ENCODE results near the gene PRR23E.

The PRR23E gene

GRCh38 chr3:127185962-127186674, 6.8 kb upstream of the PRR23E start:
- no peak for DNase-seq
- CTCF ChIA-PET: no interaction called here
- Mint-ChIP-seq H3K4me1 (no peaks in the 10 kb centered on the region), H3K27ac (no peak overlapping the region), H3K27me3 (no peaks in the 10 kb centered on the region), H3K9me3 (no peaks in the 10 kb centered on the region), H3K36me3 (no peaks in the 10 kb centered on the region), H3K4me3 (no peak overlapping the region)

GRCh38 chr3:127187316-127187715, 5.6 kb upstream of the PRR23E start:
- DNase-seq: no peak
- CTCF ChIA-PET: no interaction called here
- Mint-ChIP-seq H3K27ac (no peak overlapping the region), H3K4me3 (no peak overlapping the region), H3K4me1 (no peaks in the 10 kb centered on the region), H3K27me3 (no peaks in the 10 kb centered on the region), H3K9me3 (peaks cover 4% of the 10 kb centered on the region), H3K36me3 (no peaks in the 10 kb centered on the region)

GRCh38 chr3:127193341-127193740, 410 bp downstream of the PRR23E start:
- CTCF ChIA-PET: no interaction called here
- no peak for DNase-seq
- H3K4me1 Mint-ChIP-seq: no peaks in the 10 kb centered on the region
- H3K4me3 Mint-ChIP-seq: no peak overlapping the region
- peaks cover 8% of the 10 kb centered on the region for H3K27me3 Mint-ChIP-seq
- no peaks in the 10 kb centered on the region for H3K36me3 Mint-ChIP-seq
- H3K27ac Mint-ChIP-seq: no peak overlapping the region
- peaks cover 8% of the 10 kb centered on the region for H3K9me3 Mint-ChIP-seq

GRCh38 chr3:127193775-127194174, 844 bp downstream of the PRR23E start:
- Mint-ChIP-seq H3K27ac (no peak overlapping the region), H3K4me3 (no peak overlapping the region), H3K27me3 (peaks cover 8% of the 10 kb centered on the region), H3K36me3 (no peaks in the 10 kb centered on the region), H3K9me3 (peaks cover 8% of the 10 kb centered on the region), H3K4me1 (no peaks in the 10 kb centered on the region)
- CTCF ChIA-PET: no interaction called here
- DNase-seq: no peak

- DNase-seq: no peak
- Mint-ChIP-seq H3K27me3 (peaks cover 8% of the 10 kb centered on the region), H3K27ac (no peak overlapping the region), H3K9me3 (peaks cover 8% of the 10 kb centered on the region), H3K36me3 (no peaks in the 10 kb centered on the region), H3K4me3 (no peak overlapping the region), H3K4me1 (no peaks in the 10 kb centered on the region)
- CTCF ChIA-PET: no interaction called here
These were observed 1.8 kb downstream of the PRR23E start for GRCh38 chr3:127194601-127195187.

GRCh38 chr3:127195417-127195816, 2.5 kb downstream of the PRR23E start:
- no peaks in the 10 kb centered on the region for H3K4me1 Mint-ChIP-seq
- H3K9me3 Mint-ChIP-seq: peaks cover 8% of the 10 kb centered on the region
- CTCF ChIA-PET: no interaction called here
- H3K4me3 Mint-ChIP-seq: no peak overlapping the region
- H3K27me3 Mint-ChIP-seq: peaks cover 8% of the 10 kb centered on the region
- no peak overlapping the region for H3K27ac Mint-ChIP-seq
- no peak for DNase-seq
- no peaks in the 10 kb centered on the region for H3K36me3 Mint-ChIP-seq

GRCh38 chr3:127196002-127196401, 3.1 kb downstream of the PRR23E start:
- Mint-ChIP-seq H3K27ac (no peak overlapping the region), H3K36me3 (no peaks in the 10 kb centered on the region), H3K27me3 (peaks cover 8% of the 10 kb centered on the region), H3K4me1 (no peaks in the 10 kb centered on the region), H3K4me3 (no peak overlapping the region), H3K9me3 (peaks cover 8% of the 10 kb centered on the region)
- DNase-seq: no peak
- CTCF ChIA-PET: no interaction called here

GRCh38 chr3:127196466-127197299, 3.8 kb downstream of the PRR23E start:
- Mint-ChIP-seq H3K4me3 (no peak overlapping the region), H3K4me1 (no peaks in the 10 kb centered on the region), H3K36me3 (no peaks in the 10 kb centered on the region), H3K27ac (no peak overlapping the region), H3K27me3 (peaks cover 8% of the 10 kb centered on the region), H3K9me3 (peaks cover 7% of the 10 kb centered on the region)
- DNase-seq: no peak
- CTCF ChIA-PET: no interaction called here

GRCh38 chr3:127197300-127198189, 4.6 kb downstream of the PRR23E start:
- DNase-seq: no peak
- H3K4me1 Mint-ChIP-seq: no peaks in the 10 kb centered on the region
- no peaks in the 10 kb centered on the region for H3K36me3 Mint-ChIP-seq
- CTCF ChIA-PET: no interaction called here
- H3K27ac Mint-ChIP-seq: no peak overlapping the region
- no peak overlapping the region for H3K4me3 Mint-ChIP-seq
- H3K9me3 Mint-ChIP-seq: peaks cover 3% of the 10 kb centered on the region
- H3K27me3 Mint-ChIP-seq: peaks cover 8% of the 10 kb centered on the region

- CTCF ChIA-PET: no interaction called here
- Mint-ChIP-seq H3K27me3 (peaks cover 4% of the 10 kb centered on the region), H3K9me3 (no peaks in the 10 kb centered on the region), H3K4me3 (no peak overlapping the region), H3K4me1 (no peaks in the 10 kb centered on the region), H3K36me3 (no peaks in the 10 kb centered on the region), H3K27ac (no peak overlapping the region)
- no peak for DNase-seq
These were observed 7.3 kb downstream of the PRR23E start for GRCh38 chr3:127200086-127200691.

- no peaks in the 10 kb centered on the region for H3K36me3 Mint-ChIP-seq
- H3K4me3 Mint-ChIP-seq: no peak overlapping the region
- CTCF ChIA-PET: no interaction called here
- H3K9me3 Mint-ChIP-seq: no peaks in the 10 kb centered on the region
- peaks cover 4% of the 10 kb centered on the region for H3K27me3 Mint-ChIP-seq
- no peak overlapping the region for H3K27ac Mint-ChIP-seq
- H3K4me1 Mint-ChIP-seq: no peaks in the 10 kb centered on the region
- no peak for DNase-seq
These were observed 10.1 kb downstream of the PRR23E start for GRCh38 chr3:127203024-127203423.

- CTCF ChIA-PET: interaction anchor here (0.5 kb wide), 1 partner anchor 73 kb away, joined by 3 read pairs; no protein-coding TSS in a partner anchor
- H3K9me3 Mint-ChIP-seq: no peaks in the 10 kb centered on the region
These were observed 12.1 kb downstream of the PRR23E start for GRCh38 chr3:127204841-127205582.

GRCh38 chr3:127206154-127206553, 13.2 kb downstream of the PRR23E start:
- Mint-ChIP-seq H3K27ac (no peak overlapping the region), H3K27me3 (peaks cover 4% of the 10 kb centered on the region), H3K4me1 (no peaks in the 10 kb centered on the region), H3K9me3 (no peaks in the 10 kb centered on the region), H3K36me3 (no peaks in the 10 kb centered on the region), H3K4me3 (no peak overlapping the region)
- CTCF ChIA-PET: no interaction called here
- DNase-seq: no peak

More at GRCh38 chr3:127204841-127205582, 12.1 kb downstream of the PRR23E start:
- no peaks in the 10 kb centered on the region for H3K36me3 Mint-ChIP-seq
- H3K4me3 Mint-ChIP-seq: no peak overlapping the region
- no peak for DNase-seq
- peaks cover 4% of the 10 kb centered on the region for H3K27me3 Mint-ChIP-seq
- no peak overlapping the region for H3K27ac Mint-ChIP-seq
- H3K4me1 Mint-ChIP-seq: no peaks in the 10 kb centered on the region

Measured in activated naive CD4-positive, alpha-beta T cell treated with anti-CD3 and anti-CD28 coated beads, Interleukin-2, amount 10 ng/mL, durations not matched to agents 7 days and 5 days (primary cell).